HEK293 (cell line): ENCODE data around the gene LRRC4C.

Experiments used
- CTCF ChIA-PET: fragments of 350-600 bp; formaldehyde crosslinking; extraction: SDS; loops from one replicate; lab custom pipeline; 2021; ENCODE audit warnings: antibody characterized with exemption; lab: Yijun Ruan, JAX
- POLR2A ChIA-PET: fragments of 300-600 bp; formaldehyde crosslinking; extraction: SDS; loops from one replicate; lab custom pipeline; 2020; ENCODE audit warnings: antibody characterized with exemption, inconsistent platforms; lab: Yijun Ruan, JAX
- H3K27ac ChIP-seq: fragments of 200-500 bp; sonication (Bioruptor generic); 2 replicates; pipeline ENCODE4 v1.5.1; 2014; ENCODE audit warnings: low read depth, low read length, control low read depth, inconsistent platforms; ENCODE audit errors: extremely low read depth
- H3K36me3 ChIP-seq, 2 experiments: fragments of 200-500 bp in 1 of 2; sonication (Bioruptor generic) in 1 of 2; 1 replicate in 1 of 2; 2 replicates in 1 of 2; pipeline ENCODE4 v1.5.1; 2014 to 2017; ENCODE audit warnings: inconsistent platforms in 2 of 2, low read length in 2 of 2; ENCODE audit not compliant: control insufficient read depth in 2 of 2, insufficient read depth in 1 of 2
- H3K4me1 ChIP-seq: fragments of 200-500 bp; sonication (Bioruptor generic); 2 replicates; pipeline ENCODE4 v1.5.1; 2014; ENCODE audit warnings: mild to moderate bottlenecking, low read length, inconsistent platforms; ENCODE audit not compliant: control insufficient read depth, insufficient read depth
- H3K4me3 ChIP-seq: 2 replicates; pipeline ENCODE4 v1.5.1; 2011; ENCODE audit warnings: low read depth, mild to moderate bottlenecking, control low read depth, low read length, moderate library complexity
- H3K9me3 ChIP-seq: fragments of 200-500 bp; sonication (Bioruptor generic); 2 replicates; pipeline ENCODE4 v1.5.1; 2014; ENCODE audit warnings: low read depth, low read length, inconsistent platforms; ENCODE audit not compliant: control insufficient read depth, insufficient read depth
- BCL11B ChIP-seq: fragments of 450-650 bp; formaldehyde crosslinking; IDR thresholded peaks from 2 replicates; pipeline ENCODE4 v1.5.1; 2016; ENCODE audit warnings: low read depth, missing biosample characterization, missing genetic modification characterization
- OSR2 ChIP-seq: fragments of 450-650 bp; formaldehyde crosslinking; IDR thresholded peaks from 2 replicates; pipeline ENCODE4 v1.5.1; 2016; ENCODE audit warnings: missing biosample characterization, missing genetic modification characterization
- SP2 ChIP-seq: fragments of 450-650 bp; formaldehyde crosslinking; IDR thresholded peaks from 2 replicates; pipeline ENCODE4 v1.5.1; 2016; ENCODE audit warnings: missing biosample characterization, missing genetic modification characterization
- ZBTB17 ChIP-seq: fragments of 450-650 bp; formaldehyde crosslinking; IDR thresholded peaks from 2 replicates; pipeline ENCODE4 v1.5.1; 2016; ENCODE audit warnings: missing biosample characterization, missing genetic modification characterization
- ZNF132 ChIP-seq: fragments of 450-650 bp; formaldehyde crosslinking; IDR thresholded peaks from 2 replicates; pipeline ENCODE4 v1.5.1; 2017; ENCODE audit warnings: missing biosample characterization, missing genetic modification characterization, borderline replicate concordance
- ZNF133 ChIP-seq: fragments of 450-650 bp; formaldehyde crosslinking; IDR thresholded peaks from 2 replicates; pipeline ENCODE4 v1.5.1; 2016; ENCODE audit warnings: missing biosample characterization, missing genetic modification characterization
- ZNF169 ChIP-seq: fragments of 450-650 bp; formaldehyde crosslinking; IDR thresholded peaks from 2 replicates; pipeline ENCODE4 v1.5.1; 2016; ENCODE audit warnings: missing biosample characterization, missing genetic modification characterization
- ZNF174 ChIP-seq: fragments of 450-650 bp; formaldehyde crosslinking; IDR thresholded peaks from 2 replicates; pipeline ENCODE4 v1.5.0; 2017; ENCODE audit warnings: missing biosample characterization, mild to moderate bottlenecking, missing genetic modification characterization
- ZNF221 ChIP-seq: fragments of 450-650 bp; formaldehyde crosslinking; IDR thresholded peaks from 2 replicates; pipeline ENCODE4 v1.5.1; 2017; ENCODE audit warnings: missing biosample characterization, missing genetic modification characterization, borderline replicate concordance
- ZNF433 ChIP-seq: fragments of 450-650 bp; formaldehyde crosslinking; IDR thresholded peaks from 2 replicates; pipeline ENCODE4 v1.5.1; 2016; ENCODE audit warnings: missing biosample characterization, missing genetic modification characterization, low read depth
- ZNF585B ChIP-seq: fragments of 450-650 bp; formaldehyde crosslinking; IDR thresholded peaks from 2 replicates; pipeline ENCODE4 v1.5.1; 2016; ENCODE audit warnings: missing biosample characterization, missing genetic modification characterization
- ZNF596 ChIP-seq: fragments of 450-650 bp; IDR thresholded peaks from 2 replicates; pipeline ENCODE4 v1.5.0; 2018; ENCODE audit warnings: missing biosample characterization, mild to moderate bottlenecking, missing genetic modification characterization, moderate library complexity
- ZSCAN16 ChIP-seq: fragments of 450-650 bp; formaldehyde crosslinking; IDR thresholded peaks from 2 replicates; pipeline ENCODE4 v1.5.1; 2016; ENCODE audit warnings: missing biosample characterization, missing genetic modification characterization
- ZXDB ChIP-seq: fragments of 450-650 bp; formaldehyde crosslinking; IDR thresholded peaks from 2 replicates; pipeline ENCODE4 v1.5.1; 2016; ENCODE audit warnings: missing biosample characterization, missing genetic modification characterization
- TF ChIP-seq, protein P1 (sequence below): fragments of 450-650 bp; formaldehyde crosslinking; IDR thresholded peaks from 2 replicates; pipeline ENCODE4 v1.5.1; 2016; ENCODE audit warnings: missing biosample characterization, missing genetic modification characterization
- TF ChIP-seq, protein P2 (sequence below): fragments of 450-650 bp; formaldehyde crosslinking; IDR thresholded peaks from 2 replicates; pipeline ENCODE4 v1.5.1; 2016; ENCODE audit warnings: missing biosample characterization, missing genetic modification characterization
- TF ChIP-seq, protein P3 (sequence below): fragments of 450-650 bp; formaldehyde crosslinking; IDR thresholded peaks from 2 replicates; pipeline ENCODE4 v1.5.1; 2016; ENCODE audit warnings: missing biosample characterization, missing genetic modification characterization
- TF ChIP-seq, protein P4 (sequence below): fragments of 450-650 bp; formaldehyde crosslinking; IDR thresholded peaks from 2 replicates; pipeline ENCODE4 v1.5.1; 2016; ENCODE audit warnings: missing biosample characterization, missing genetic modification characterization
- TF ChIP-seq, protein P5 (sequence below): fragments of 450-650 bp; formaldehyde crosslinking; IDR thresholded peaks from 2 replicates; pipeline ENCODE4 v1.5.1; 2016; ENCODE audit warnings: missing biosample characterization, missing genetic modification characterization

LRRC4C gene

DNA sequence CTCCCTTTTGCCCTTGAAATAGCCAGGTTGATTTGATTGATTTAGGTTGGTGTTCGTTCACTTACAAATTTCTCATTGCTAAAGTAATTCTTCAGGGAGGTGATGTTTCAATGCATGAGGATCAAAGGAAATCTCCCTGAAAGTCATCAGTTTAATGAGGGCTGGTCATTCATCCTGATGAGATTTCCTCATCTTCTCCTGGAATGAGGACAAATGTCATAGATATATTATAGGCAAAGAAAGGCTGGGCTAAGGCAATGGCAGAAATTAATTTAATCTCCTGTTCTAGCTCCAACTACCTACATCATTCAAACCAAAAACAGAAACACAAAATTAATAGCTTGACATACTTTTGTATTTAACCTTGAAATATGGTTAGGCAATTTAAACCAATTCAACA is 1052.1 kb downstream of the LRRC4C start:
- no peak overlapping the region for H3K4me3 ChIP-seq
- TF ChIP-seq, protein P1, sequence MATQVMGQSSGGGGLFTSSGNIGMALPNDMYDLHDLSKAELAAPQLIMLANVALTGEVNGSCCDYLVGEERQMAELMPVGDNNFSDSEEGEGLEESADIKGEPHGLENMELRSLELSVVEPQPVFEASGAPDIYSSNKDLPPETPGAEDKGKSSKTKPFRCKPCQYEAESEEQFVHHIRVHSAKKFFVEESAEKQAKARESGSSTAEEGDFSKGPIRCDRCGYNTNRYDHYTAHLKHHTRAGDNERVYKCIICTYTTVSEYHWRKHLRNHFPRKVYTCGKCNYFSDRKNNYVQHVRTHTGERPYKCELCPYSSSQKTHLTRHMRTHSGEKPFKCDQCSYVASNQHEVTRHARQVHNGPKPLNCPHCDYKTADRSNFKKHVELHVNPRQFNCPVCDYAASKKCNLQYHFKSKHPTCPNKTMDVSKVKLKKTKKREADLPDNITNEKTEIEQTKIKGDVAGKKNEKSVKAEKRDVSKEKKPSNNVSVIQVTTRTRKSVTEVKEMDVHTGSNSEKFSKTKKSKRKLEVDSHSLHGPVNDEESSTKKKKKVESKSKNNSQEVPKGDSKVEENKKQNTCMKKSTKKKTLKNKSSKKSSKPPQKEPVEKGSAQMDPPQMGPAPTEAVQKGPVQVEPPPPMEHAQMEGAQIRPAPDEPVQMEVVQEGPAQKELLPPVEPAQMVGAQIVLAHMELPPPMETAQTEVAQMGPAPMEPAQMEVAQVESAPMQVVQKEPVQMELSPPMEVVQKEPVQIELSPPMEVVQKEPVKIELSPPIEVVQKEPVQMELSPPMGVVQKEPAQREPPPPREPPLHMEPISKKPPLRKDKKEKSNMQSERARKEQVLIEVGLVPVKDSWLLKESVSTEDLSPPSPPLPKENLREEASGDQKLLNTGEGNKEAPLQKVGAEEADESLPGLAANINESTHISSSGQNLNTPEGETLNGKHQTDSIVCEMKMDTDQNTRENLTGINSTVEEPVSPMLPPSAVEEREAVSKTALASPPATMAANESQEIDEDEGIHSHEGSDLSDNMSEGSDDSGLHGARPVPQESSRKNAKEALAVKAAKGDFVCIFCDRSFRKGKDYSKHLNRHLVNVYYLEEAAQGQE = no peak
- no peak for TF ChIP-seq ZNF133
- no peak for TF ChIP-seq ZNF169 (tag by site-specific recombination)
- TF ChIP-seq ZBTB17 (tag by site-specific recombination) = no peak
- TF ChIP-seq ZXDB (tag by site-specific recombination) = no peak
- no peak for TF ChIP-seq ZNF585B
- TF ChIP-seq ZNF596 (tag by site-specific recombination) = no peak
- no peak for TF ChIP-seq SP2 (tag by site-specific recombination)
- TF ChIP-seq, protein P2, sequence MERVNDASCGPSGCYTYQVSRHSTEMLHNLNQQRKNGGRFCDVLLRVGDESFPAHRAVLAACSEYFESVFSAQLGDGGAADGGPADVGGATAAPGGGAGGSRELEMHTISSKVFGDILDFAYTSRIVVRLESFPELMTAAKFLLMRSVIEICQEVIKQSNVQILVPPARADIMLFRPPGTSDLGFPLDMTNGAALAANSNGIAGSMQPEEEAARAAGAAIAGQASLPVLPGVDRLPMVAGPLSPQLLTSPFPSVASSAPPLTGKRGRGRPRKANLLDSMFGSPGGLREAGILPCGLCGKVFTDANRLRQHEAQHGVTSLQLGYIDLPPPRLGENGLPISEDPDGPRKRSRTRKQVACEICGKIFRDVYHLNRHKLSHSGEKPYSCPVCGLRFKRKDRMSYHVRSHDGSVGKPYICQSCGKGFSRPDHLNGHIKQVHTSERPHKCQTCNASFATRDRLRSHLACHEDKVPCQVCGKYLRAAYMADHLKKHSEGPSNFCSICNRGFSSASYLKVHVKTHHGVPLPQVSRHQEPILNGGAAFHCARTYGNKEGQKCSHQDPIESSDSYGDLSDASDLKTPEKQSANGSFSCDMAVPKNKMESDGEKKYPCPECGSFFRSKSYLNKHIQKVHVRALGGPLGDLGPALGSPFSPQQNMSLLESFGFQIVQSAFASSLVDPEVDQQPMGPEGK (tag by site-specific recombination) = no peak
- H3K27ac ChIP-seq = no peak overlapping the region
- POLR2A ChIA-PET = no interaction called here
- no peaks in the 10 kb centered on the region for H3K9me3 ChIP-seq
- CTCF ChIA-PET = no interaction called here
- no peaks in the 10 kb centered on the region for H3K36me3 ChIP-seq
- H3K4me1 ChIP-seq = no peaks in the 10 kb centered on the region

DNA sequence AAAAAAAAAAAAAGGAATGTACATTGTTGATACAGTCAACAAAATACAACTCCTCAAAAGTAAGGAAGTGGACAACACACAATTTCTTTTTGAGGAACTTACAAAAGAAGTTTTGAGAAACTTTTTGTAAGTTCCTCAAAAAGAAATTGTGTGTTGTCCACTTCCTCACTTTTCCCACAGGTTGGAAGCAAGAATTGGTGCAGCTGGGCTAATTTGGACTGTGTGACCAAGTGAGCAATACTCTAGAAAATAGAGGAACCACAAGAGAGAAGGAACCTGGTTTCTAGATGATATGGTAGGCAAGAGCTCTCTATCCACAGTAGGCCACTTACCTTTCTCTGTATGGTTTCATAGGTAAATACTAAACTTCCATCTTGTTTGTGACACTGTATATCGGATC is 1053.8 kb downstream of the LRRC4C start:
- no peak overlapping the region for H3K4me3 ChIP-seq
- H3K36me3 ChIP-seq = no peaks in the 10 kb centered on the region
- no peak overlapping the region for H3K27ac ChIP-seq
- ChIA-PET CTCF (no interaction called here), POLR2A (no interaction called here)
- H3K9me3 ChIP-seq = no peaks in the 10 kb centered on the region
- no peaks in the 10 kb centered on the region for H3K4me1 ChIP-seq
- TF ChIP-seq ZSCAN16 (no peak), OSR2 (tag by site-specific recombination) (no peak), ZNF221 (no peak), ZNF133 (no peak), ZNF132 (tag by site-specific recombination) (no peak)
- TF ChIP-seq, protein P3, sequence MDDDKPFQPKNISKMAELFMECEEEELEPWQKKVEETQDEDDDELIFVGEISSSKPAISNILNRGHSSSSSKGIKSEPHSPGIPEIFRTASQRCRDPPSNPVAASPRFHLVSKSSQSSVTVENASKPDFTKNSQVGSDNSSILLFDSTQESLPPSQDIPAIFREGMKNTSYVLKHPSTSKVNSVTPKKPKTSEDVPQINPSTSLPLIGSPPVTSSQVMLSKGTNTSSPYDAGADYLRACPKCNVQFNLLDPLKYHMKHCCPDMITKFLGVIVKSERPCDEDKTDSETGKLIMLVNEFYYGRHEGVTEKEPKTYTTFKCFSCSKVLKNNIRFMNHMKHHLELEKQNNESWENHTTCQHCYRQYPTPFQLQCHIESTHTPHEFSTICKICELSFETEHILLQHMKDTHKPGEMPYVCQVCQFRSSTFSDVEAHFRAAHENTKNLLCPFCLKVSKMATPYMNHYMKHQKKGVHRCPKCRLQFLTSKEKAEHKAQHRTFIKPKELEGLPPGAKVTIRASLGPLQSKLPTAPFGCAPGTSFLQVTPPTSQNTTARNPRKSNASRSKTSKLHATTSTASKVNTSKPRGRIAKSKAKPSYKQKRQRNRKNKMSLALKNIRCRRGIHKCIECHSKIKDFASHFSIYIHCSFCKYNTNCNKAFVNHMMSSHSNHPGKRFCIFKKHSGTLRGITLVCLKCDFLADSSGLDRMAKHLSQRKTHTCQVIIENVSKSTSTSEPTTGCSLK (tag by site-specific recombination) = no peak

DNA sequence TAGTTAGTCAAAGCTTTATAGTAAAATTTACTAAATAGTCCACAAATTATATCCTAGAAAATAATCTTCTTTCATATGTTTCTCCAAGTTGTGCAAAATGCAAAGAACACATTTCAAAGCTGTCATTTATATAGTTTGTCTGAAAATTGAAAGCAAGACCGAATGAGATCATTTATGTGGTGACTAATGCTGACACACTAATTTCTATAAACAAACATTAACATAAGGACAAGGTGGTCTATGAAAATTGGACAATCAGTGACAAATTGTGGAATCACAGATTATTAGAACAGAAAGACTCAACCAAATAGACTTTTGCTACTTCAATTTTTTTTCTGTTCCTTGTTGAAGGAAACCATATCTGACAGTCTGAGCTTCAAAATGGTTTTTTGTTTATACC is 1056.1 kb downstream of the LRRC4C start:
- TF ChIP-seq, protein P4, sequence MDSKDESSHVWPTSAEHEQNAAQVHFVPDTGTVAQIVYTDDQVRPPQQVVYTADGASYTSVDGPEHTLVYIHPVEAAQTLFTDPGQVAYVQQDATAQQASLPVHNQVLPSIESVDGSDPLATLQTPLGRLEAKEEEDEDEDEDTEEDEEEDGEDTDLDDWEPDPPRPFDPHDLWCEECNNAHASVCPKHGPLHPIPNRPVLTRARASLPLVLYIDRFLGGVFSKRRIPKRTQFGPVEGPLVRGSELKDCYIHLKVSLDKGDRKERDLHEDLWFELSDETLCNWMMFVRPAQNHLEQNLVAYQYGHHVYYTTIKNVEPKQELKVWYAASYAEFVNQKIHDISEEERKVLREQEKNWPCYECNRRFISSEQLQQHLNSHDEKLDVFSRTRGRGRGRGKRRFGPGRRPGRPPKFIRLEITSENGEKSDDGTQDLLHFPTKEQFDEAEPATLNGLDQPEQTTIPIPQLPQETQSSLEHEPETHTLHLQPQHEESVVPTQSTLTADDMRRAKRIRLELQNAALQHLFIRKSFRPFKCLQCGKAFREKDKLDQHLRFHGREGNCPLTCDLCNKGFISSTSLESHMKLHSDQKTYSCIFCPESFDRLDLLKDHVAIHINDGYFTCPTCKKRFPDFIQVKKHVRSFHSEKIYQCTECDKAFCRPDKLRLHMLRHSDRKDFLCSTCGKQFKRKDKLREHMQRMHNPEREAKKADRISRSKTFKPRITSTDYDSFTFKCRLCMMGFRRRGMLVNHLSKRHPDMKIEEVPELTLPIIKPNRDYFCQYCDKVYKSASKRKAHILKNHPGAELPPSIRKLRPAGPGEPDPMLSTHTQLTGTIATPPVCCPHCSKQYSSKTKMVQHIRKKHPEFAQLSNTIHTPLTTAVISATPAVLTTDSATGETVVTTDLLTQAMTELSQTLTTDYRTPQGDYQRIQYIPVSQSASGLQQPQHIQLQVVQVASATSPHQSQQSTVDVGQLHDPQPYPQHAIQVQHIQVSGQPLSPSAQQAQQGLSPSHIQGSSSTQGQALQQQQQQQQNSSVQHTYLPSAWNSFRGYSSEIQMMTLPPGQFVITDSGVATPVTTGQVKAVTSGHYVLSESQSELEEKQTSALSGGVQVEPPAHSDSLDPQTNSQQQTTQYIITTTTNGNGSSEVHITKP (tag by site-specific recombination) = no peak
- TF ChIP-seq BCL11B (tag by site-specific recombination) (no peak), ZNF433 (no peak), ZNF174 (tag by site-specific recombination) (no peak)
- TF ChIP-seq, protein P5, sequence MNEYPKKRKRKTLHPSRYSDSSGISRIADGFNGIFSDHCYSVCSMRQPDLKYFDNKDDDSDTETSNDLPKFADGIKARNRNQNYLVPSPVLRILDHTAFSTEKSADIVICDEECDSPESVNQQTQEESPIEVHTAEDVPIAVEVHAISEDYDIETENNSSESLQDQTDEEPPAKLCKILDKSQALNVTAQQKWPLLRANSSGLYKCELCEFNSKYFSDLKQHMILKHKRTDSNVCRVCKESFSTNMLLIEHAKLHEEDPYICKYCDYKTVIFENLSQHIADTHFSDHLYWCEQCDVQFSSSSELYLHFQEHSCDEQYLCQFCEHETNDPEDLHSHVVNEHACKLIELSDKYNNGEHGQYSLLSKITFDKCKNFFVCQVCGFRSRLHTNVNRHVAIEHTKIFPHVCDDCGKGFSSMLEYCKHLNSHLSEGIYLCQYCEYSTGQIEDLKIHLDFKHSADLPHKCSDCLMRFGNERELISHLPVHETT (tag by site-specific recombination) = no peak
- ChIA-PET CTCF (no interaction called here), POLR2A (no interaction called here)
- no peak overlapping the region for H3K27ac ChIP-seq
- no peak overlapping the region for H3K4me3 ChIP-seq
- no peaks in the 10 kb centered on the region for H3K9me3 ChIP-seq
- H3K36me3 ChIP-seq = no peaks in the 10 kb centered on the region
- no peaks in the 10 kb centered on the region for H3K4me1 ChIP-seq
